Activated CD4-positive, alpha-beta T cell treated with anti-CD3 and anti-CD28 coated beads, Interleukin-2, amount 50 U/mL, for 4 hours (primary cell): ENCODE results near the gene TXNDC5.
"Not testable (repeated sequence)": the region's sequence is repeated elsewhere in the genome, so short reads cannot be mapped to it uniquely, and the experiment has no call there.

Experiments used
- DNase-seq, 2 experiments: peaks; one replicate each; pipeline ENCODE4 v3.0.0-alpha.2; 2020

The TXNDC5 gene

DNA sequence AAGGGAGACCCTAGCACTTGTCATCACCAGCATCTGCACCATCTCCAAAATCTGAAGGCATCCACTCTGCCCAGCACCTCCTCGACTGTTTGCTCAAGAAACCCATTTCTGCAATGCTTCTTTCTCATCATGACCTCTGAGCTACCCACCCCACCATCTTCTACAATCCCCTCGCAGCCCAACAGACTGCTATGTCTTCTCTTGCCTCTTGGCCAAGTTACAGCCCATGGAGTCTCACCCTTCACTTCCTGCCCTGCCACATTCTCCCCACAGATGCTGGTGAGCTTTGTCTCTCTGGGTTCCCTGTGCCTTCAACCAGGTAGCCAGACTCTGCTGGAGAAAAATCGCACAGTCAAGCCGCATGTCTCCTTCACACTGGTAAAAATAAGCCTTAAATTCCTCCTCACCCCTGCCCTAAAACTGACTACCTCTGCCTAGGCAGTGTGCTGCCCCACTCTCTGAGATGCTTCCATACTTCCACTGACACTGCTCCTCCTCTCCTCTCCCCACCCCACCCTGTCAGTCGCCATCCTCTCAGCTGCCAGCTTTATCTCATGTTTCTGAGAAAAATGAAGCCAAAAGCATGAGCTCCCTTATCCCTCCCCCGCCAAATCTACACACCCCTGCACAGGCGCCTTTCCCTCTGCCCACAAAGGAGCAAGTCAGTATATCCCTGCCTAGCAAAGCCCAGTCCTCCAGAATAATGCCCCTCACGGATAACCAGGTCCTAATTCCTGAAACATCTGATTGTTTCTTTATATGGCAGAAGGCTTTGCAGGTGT is 2.3 kb upstream of the TXNDC5 start:
- no peak for DNase-seq

DNA sequence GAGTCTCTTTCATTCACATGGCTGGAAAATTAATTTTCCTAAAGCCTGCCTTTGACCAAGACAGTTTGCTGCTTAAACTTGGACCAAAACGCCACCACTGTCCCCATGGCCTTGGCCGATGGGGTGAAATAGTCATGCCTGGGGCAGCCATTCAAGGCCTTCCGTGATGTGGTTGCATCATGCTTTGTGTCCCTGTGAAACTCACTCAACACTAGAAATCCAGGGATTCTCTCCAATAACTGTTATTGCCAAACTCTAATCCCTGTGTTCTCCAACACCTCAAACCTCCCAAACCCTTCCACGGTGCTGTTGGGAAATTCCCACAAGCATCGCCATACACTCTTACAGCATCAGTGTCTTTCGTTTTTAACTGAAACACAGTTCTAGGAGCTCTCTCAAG is 1.4 kb upstream of the TXNDC5 start:
- no peak for DNase-seq

DNA sequence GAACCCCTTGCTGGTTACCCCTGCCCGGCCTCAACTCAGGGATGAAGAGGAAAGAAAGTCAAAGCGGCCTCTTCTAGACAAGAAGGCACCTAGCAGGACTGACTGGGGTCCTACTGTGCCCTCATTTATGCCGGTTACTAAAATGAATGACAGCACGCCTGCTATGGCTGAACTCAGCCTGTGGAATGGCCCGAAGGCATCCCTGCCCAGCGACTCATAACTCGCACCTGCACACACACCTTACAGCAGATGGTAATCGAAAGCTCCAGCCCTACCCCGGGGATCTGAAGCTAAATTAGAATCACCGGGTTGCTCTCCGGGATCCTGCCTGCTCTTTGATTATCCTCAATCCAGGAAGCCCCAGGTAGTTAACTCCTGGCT is 747 bp upstream of the TXNDC5 start:
- DNase-seq: no peak

DNA sequence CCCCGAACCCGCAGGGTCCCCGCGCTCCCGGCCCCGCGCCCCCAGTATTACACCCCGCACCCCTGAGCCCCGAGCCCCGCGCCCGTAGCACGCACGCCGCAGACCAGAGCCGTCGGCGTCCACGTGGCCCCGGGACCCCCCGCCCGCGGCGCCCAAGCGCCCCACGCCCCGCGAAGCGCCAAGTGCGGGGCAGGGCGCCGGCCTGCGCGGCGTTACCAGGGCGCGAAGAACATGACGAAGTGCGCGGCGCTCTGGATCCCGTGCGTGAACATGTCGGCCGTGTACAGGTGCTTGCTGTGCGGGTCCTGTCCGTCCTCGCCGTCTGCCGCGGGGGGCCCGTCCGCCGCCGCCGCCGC is 312 bp downstream of the TXNDC5 start:
- DNase-seq: no peak

DNA sequence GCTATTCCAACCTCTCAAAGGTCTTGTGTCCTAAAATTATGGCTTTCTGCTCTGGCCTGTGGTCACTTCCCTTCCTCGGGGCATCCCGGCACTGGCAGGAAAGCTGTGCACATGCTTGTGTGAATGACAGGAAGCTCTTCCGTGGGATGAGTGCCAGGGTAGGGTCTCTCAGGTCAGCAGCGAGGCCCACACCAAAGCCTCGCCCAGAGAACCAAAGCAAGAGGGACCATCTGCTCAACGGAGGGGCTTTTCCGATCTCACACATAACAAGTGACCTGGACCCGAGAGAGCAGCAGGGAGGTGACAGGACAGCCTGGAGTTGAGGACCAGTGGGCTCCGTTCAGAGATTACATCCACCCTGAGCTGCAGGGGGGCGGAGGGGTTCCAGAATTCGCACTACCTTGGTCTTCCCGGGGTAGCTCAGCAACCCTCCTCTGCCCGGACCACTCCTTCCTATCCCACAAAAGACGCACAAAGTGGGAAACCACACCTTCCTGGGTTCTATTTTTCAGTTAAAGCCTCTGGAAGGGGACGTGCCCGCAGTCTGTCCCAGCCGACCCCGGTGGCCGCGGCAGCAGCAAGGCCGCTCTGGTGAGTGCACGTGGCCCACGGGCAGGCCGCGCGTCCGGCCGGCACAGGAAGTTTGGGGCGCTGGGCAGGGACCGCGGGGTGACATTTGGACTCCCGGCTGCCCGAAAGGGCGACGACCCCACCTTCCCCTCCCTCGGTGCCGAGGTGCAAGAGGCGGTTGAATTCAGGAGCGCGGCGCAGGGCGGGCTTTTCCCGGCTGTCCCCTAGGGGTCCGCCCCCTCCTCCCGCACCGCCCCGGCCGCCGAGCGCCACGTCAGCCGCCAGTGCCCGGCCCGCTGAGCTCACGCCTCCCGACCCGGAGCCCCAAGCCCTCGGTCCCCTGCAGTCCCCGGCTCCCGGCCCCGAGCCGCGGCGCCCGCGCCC is 988 bp downstream of the TXNDC5 start:
- DNase-seq: peak; percentile 15 to 31

DNA sequence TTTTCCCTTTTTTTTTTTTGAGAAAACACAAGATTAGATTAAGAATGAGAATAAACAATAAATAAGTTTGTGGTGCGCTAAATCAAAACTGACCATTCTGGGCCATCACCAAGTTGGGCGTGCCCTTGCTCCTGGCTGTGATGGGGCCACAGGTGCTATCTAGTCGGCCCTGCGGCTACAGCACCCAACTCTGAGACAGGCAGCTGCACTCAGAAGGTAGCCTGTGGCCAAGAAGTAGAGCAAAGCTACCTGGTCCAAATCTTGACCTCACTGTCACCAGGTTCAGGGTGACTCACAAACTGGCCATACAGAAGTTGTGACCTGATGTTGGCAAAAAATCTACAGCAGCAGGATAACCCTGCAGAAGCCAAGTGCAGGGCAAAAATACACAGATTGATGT is 3.4 kb downstream of the TXNDC5 start:
- no peak for DNase-seq

DNA sequence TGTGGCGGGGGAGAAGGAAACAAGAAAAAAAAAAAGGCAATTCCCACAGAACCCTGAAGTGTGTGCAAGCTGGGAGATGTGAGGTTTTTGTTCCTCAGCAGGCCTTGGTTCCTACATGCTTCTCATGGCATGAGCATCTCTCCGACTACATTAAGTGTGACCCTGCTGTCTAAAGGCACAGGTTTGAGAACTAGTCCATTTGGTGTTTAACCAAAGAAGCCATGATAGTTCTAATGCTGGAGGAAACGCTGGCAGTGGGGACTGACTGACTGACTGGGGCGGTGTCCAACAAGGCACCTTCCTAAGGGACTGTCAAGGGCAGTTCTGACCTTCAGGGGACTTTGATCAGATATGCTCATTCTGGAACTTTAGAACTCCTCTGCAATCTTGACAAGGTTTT is 3.8 kb downstream of the TXNDC5 start:
- DNase-seq: no peak

DNA sequence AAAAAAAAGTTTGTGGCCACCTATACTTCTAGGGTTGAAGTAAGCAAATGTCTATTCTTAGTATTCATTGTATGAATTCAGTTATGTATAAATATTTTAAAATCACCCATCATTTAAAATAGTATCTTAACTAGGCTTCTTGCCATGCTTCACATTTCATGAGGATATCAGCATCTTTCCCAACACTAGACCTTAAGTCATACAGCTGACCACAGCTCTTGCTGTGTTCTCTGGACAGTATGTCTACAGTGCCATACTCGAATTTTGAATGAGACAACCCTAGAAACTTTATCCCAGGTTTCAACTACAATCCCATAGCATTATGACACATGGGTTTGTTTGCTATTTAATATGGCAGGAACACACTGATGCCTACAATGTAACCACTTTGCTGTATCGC is 5.2 kb downstream of the TXNDC5 start:
- no peak for DNase-seq

DNA sequence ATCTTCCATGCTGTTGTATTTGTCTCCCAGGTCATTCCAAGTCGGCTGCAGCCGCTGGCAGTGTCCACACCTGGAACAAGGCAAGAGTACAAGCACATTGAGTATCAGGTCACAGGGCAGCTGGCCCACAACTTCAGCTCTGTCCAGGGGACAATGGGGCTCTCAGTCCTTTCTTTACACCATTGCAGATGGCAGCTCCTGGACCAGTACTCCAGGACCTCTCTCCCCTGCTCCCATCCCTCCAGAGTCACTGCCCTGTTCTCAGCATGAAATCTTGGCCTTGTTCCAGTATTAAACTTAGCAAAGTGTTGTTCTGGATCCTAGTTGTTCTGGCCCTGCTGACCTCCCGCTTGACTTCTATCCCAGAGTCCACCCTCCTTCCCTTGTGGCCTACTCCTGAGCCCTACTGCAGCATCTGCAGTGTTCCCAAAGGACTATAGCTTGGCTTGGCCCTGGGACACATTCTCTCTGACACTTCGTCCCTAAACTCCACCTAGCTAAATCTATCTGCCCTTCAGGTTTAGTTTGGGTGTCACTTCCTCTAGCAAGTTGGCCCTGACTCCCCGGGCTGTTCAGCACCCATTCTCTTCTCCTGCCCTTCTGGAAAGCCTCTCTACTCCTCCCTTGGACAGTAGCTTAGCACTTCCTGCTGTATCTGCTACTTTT is 5.8 kb downstream of the TXNDC5 start:
- no peak for DNase-seq

DNA sequence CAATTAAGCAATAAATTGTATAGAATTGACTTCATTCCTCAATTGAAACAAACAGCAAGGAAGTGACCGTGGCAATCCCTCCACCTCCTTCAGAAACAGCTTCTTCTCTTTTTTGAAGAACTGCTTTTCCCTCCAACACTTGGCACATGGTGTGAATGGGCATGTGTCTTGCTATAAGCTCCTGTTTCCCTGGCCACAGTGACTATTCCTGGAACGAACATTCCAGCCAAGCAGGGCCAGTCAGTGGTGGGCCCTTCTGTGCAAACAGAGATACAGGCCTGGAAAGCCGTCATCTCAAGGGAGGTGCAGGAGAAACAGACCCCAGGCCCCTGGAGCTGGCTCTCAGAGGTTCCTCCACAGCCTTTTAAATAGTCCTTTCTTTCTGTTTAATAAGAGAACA is 6.9 kb downstream of the TXNDC5 start:
- no peak for DNase-seq

DNA sequence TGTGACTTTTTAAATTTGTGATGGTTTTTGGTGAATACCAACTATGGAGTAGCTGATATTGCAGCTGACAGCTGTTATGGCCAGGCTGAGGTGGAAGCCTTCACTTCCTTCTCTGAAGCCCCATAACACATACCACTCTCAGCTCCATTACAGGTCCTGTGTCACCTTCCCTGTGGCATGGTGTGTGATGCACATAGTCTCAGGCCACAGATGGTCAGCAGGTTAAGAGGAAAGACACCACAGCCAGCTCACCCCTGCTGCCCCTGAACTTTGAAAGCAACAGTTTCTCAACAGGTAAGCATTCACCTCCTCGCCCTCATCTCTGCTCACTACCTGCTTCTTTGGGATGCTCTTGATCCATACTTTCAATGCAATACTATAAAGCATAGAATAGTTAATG is 7.7 kb downstream of the TXNDC5 start:
- DNase-seq: no peak

DNA sequence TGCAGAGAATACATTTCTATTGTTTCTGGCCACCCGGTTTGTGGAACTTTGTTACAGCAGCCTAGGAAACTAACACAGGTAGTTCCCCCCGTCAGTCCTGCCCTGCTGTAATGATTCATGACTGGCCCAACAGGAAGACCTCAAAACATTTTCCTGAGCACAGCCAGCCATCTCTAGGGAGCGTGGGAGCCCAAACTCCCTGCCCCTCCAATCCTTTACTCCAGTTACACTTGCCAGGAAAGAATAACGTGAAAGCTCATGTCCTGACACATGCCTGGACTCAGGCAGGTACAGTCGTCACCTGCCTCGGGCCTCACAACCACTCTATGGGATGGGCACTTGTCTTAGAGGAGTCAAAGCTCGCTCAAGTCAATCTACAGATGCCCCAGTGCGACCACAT is 8.4 kb downstream of the TXNDC5 start:
- DNase-seq: no peak

DNA sequence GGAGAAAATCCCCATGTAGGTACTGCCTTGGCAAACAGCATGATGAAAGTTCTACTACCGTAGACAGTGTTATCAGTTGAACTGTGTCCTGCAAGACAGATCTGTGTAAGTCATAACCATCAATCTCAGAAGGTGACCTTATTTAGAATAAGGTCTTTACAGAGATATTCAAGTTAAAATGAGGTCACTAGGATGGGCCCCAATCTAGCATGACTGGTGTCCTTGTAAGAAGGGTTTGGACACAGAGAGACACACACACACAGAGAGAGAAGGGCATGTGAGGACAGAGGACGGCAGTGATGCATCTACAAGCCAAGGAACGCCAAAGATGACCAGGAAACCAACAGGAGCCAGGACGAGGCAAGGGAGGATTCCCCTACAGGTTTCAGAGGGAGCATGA is 8.8 kb downstream of the TXNDC5 start:
- no peak for DNase-seq

DNA sequence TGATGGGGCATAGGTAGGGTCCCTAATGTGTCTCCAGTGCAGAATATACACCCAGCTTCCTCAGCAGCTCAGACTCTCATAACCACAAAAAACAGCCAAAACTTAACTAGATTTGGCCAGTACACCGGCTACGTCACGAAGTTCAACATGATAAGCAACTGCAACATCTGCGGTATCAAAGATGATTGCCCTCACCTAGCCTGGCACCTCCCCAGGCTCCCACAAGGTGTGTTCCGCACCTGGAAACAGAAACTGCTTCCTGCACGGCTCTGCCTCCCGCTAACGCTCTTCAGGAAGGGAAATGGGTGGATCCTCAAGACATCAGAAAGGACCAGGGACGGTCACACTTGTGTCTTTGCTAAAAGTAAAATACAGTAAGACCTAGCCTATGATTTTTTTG is 9.5 kb downstream of the TXNDC5 start:
- DNase-seq: no peak

DNA sequence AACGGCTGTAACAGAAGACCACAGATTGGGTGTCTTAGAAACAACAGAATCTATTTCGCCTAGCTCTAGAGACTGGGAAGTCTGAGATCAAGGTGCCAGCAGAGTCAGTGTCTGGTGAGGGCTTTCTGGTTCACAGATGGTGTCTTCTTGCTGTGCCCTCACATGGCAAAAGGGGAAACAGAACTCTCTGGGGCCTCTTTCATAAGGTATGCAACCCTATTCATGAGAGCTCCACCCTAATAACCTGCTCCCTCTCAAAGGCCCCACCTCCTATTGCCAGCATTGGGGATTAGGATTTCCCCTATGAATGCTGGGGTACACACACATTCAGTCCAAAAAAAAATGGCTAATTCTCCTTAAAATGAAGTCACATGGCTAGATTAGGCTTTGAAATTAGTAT is 10.0 kb downstream of the TXNDC5 start:
- DNase-seq: no peak

DNA sequence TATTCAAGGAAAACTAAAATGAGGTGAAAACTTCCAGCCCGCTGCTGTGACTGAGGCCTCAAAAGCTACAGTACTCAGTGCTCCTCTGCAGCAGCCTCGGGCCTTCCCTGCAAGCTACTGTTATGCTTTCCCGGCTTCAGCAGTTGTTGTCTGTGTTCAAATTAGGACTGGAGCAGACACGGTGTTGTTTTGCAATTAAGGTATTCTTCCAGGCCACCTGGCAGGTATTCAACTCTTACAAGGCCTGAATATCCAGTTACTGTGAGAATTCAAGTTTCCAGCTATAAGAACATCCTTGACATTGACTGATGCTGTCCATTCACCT is 10.7 kb downstream of the TXNDC5 start:
- no peak for DNase-seq

DNA sequence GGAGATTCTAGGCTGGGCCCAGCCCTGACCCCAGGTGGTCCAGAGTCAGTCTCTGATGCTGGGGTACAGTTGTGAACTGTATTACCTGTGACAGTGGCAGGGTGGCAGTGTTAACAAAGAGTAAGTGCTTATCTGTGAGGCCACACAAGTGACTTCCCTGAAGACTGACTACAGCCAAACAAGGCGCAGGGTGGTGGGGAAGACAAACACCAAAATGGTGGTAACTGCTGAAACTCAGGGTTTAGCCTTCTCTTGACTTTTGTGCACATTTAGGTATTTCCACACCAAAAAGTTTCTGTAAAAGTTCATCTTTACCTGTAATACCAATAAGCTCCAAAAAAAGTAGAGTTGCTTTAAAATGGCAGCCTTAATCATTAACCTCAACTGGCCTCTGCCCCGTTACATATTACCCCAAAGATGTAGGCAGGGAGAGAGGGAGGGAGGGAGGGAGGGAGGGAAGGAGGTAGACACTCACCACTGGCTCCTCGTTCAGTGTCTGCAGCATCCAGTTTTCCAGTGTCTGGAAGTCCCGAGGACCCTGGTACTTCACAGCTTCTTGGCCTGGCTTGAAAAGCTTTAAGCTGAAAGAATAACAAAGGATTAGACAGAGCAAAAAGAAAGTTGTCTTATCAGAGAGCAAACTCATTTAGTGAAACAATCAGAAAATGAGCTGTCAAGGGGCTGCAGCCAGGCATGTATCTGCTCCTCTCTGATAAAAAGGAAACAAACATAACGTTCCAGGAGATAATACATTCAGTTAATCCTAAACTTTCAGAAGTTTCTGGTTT is 11.3 kb downstream of the TXNDC5 start:
- no peak for DNase-seq

DNA sequence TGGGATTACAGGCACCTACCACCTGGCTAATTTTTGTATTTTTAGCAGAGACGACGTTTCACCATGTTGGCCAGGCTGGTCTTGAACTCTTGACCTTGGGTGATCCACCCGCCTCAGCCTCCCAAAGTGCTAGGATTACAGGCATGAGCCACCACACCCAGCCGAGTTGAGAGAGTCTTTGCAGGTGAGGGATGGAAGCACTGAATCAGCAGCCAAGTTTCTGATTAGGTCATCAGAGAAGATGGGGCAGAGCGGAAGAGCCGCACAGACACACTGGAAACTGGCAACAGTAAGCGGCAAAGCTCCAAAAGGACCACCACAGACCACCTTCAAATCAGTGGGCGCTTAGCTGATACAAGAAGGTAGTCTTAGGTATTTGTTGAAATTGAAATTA is 12.4 kb downstream of the TXNDC5 start:
- DNase-seq: not testable (repeated sequence)

DNA sequence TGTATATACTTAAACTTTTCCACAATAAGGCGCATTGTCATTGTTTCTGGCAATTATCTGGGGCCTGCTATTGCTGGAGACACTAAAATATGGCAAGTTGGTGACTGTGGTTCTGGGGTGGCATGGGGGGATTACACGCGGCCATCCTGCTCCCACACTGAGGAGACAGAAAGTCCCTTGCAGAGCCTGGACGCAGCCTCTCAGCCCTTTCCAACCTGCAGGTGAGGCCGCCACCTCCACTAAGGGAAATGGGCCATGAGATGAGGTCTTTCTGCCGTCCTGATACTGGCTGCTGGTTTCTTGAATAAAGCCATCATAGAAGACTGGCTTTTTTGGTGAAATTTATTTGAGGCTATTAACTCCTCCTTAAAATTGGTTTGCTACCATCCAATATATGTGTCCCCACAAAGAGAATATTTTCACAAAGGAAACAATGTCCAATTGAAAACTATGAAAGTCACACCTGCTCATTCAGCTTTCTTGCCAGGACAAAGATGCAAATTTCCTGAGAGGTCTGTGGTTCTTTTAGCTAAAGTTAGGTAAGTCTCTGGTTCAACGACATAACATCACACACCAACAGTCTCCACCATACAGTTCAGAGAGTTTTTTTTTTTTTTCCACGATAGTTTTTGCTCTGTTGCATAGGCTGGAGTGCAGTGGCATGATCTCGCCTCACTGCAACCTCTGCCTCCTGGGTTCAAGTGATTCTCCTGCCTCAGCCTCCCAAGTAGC is 13.0 kb downstream of the TXNDC5 start:
- DNase-seq: no peak

DNA sequence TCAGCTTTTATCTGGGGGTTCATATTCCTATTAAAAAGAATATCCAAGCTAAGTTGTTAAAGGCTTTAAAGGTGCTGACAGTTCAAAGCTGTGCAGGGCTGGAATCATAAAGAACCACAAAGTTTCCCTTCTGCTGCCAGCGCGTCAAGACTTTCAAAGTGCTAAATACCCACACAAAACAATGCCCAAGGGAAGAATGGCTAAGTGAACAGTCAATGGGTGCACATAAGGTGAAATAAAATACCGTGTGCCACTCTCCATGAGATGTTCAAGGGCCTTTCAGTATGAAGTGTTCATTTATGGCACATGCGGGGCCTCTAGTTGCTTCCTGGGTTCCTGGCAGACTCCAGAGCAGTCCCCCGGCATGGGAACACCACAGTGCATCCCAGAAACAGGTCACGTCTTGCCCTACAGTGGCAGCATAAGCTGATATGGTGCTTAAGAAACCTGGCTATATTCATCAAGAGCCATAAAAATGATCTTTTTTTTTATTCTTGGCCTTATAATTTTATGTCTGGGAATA is 14.1 kb downstream of the TXNDC5 start:
- DNase-seq: no peak

DNA sequence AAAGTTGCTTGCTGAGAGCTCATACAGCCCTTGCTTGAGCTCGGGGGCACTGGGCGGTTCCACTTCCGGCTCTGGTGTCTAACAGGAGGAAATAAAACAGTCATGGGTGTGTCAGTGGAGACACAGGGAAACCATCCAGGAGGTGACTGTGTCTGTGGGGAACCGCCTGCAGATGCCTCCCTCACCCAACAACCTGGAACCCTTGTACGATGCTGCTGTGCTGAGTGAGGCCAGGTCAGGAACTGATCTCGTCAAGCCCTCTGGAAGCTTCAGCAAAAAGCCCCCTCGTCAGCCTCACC is 15.5 kb downstream of the TXNDC5 start:
- no peak for DNase-seq
